ENCODE results near the gene PPIG.
"Not testable (repeated sequence)": the region's sequence is repeated elsewhere in the genome, so short reads cannot be mapped to it uniquely, and the experiment has no call there.

Gene PPIG

DNA sequence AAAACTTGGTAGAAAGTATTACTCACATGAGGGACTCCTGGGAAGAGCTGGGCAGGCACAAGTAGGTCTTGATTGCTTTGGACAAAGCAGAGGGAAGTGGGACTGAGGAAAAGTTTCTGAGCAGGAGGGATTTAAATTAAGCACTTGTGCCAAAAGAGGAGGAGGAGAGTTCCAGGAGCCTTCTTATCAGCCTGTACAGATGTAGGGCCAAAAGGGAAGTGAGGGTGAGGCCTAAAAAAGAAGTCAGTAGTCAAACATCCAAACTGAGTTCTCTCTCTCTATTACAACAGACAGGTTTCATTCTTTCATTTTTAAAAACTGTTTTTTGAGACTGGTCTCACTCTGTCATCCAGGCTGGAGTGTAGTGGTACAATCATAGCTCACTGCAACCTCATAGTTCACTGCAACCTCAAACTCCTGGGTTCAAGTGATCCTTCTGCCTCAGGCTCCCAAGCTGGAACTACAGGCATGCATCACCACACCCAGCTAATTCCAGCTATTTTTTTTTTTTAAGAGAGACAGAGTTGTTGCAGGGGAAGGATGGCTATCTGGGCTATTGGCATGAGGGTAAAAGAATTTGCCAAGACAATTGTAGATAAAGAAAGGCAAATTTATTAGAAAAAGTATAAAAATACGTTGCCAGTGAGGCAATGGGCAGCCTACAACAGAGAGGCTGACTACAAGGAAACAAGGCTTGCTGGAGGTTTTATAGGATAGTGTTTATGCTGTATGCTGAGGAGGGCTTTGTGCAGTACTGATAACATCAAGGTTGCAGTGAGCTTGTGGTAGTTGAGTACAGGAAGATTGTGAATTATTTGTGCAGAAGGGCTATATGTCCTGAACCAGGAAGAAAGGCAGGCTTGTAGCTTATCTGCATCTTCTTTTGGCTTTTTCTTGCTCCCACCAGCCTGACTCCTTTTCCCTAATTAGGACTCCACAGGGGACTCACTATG, 81.1 kb downstream of the PPIG start:
- no peak for DNase-seq

DNA sequence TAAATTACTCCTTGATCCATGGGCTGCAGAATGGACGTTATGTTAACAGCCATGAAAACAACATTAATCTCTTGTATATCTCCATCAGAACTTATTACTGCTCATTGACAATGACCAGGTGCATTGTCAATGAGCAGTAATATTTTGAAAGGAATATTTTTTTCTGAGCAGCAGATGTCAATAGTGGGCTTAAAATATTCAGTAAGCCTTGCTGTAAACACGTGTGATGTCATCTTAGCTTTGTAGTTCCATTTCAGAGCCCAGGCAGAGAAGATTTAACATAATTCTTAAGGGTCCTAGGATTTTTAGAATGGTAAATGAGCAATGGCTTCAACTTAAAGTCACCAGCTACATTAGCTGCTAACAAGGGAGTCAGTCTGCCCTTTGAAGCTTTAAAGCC, 83.4 kb downstream of the PPIG start:
- no peak for DNase-seq

DNA sequence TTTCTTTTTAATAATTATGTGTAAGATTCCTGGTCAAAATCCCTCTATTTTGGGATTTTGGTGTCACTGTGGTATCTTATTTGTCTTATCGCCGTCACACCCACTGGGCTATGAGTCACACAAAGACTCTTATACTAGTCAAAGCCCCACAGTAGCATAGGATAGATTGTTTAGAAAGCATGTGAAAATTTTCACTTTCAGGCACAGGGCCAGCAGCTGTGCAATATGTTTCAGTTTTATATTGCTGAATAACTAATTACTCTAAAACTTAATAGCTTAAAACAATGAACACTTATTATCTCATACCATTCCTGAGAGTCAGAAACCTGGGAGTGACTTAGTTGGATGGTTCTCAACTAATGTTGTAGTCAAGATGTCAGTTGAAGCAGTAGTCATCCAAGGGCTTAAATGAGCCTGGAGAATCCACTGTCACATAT, 86.1 kb downstream of the PPIG start:
- no peak for DNase-seq

DNA sequence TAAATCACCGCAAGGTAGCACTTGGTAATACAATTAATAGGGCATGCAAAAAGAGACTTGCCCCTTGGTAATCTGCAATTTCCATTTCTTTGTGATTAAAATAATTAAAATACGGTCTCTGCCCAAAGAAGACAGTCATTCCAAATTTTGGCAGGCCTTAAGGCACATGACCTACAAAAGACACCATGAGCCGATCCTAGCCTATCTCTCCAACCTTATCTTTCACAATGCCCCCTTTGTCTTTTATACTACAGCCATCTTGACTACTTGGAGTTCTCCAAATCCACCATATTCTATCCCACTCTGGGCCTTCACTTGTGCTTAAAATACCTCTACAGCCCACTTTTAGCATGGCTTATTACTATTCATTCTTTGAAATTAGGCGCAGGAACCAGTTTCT, 86.8 kb downstream of the PPIG start:
- DNase-seq, result no peak

DNA sequence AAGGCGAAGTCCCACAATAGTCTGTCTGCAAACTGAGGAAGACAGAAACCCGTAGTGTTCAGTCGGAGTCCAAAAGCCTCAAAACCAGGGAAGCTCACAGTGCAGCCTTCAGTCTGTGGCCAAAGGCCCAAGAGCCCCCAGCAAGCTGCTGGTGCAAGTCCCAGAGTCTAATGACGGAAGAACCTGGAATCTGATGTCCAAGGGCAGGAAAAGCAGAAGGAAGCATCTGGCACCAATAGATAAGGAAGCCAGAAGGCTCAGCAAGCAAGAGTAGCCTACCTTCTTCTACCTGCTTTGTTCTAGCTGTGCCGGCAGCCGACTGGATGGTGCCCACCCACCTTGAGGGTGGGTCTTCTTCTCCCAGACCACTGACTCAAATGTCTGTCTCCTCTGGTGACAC, 88.3 kb downstream of the PPIG start:
- no peak for DNase-seq

DNA sequence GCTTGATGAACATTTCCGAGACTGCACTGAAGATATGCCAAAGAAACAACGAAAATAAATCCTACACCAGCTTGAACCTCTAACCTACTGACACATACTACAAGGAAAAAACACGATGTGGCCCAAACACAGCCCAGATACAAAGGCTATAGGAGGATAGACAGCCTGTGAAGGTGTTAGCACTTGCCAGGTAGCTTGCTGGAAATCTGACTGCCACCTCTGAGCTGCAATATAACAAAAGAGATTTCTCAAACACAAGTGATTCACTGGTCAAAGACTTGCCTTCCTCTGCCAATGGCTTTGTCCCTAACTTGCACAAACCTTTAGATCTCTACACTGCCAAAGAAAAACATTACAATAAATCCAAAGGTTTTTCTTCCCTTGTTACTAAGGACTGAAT, 89.0 kb downstream of the PPIG start:
- no peak for DNase-seq

DNA sequence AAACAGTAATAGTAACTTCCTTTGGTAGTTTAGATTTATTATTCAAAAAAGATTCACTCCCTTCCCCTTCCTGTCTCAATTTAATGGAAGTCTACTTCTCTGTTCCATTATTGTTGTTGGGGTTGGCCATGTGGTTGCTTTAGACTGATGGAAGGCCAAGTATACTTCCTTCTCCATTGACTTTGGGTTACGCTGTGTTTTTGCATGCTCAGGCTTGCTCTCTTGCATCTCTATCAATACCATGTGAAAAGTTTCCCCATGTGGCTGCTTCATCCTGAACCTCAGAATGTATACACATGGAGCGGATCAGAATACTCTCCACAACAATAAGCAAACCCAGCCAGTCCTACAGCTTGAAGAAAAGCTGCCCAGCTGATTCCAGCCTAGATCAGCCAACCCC, 89.8 kb downstream of the PPIG start:
- DNase-seq, result no peak

DNA sequence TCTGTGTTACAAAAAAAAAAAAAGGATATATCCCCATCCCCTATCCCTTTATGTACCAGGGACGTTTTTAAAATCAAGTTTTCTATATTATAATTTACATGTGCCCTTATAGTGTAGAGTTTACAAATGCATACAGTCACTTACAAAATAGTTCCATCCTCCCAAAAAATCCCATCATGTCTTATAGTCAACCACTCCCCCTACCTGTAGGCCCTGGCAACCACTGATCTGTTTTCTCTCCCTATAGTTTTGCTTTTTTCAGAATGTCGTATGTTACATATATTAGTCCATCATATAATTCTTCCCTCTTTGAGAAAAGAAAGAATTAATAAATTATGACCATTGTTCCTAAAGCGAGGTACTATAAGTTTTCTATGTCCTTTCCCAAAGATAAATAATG, 92.2 kb downstream of the PPIG start:
- DNase-seq, result no peak

DNA sequence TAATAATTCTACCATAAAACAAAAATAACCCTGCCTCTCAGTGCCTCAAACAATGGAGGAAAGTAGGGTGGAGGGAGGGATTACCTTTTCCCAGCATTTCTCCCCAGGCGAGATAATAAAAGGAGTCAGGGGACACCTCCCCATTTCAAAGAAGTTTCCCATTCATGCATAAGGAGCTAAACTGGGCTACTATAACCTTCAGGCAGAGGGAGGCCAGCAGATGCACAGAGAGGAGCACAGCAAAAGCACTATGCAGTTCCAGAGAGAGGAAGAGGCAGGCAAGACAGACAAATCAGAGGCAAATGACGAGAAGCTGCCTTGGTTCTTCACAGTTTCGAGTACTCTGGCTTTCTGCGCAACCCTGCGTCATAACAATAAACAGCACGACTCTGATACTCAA, 92.7 kb downstream of the PPIG start:
- DNase-seq, result no peak

DNA sequence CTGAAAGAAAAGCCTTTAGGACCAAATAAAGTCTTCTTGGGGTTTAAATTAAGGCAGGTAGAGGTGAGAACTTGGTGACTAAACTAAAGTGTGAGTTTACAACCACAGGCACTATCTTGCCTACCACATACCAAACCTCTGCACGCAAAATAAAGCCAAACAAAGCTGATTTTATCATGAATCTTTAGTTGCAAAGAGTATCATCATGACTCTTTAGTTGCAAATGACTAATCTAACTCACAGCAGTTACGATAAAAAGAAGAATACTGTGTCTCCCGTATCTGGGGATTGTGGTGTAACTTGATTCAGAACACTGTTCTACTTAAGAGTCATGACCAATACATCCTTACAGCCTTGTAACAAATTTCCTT, 98.9 kb downstream of the PPIG start:
- DNase-seq, result no peak

DNA sequence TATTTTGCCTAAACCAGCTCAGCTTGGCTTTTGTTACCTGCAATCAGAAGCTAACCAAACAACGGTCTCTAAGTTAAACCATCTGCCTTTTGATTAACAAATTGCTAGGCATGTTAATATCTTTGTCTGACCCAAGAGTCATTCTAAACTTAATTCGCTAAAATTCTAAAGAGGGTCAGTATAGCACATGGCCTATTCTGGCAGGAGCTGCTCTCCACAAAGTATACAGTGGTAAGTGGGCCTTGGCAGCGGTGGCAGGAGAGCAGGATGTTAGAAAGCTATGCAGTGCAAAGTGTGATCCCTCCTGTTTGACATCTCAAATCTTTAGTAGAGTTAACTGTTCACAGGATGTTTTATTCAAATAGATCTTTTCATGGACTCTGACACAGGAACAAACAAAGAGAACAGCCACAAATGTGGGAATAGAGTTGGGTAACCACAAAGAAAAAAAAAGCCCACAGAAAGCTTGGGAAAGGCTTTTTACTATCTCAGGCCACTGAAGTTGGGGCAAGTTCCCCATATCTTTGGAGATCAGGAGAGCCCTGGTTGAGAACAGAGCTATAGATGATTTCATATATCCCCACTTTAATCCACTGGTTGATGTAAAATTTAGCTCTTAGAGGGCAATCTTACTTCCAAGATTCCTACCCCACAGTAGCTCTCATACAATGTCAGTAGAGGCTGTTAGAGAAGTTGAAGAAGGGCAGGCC, 99.4 kb downstream of the PPIG start:
- no peak for DNase-seq

DNA sequence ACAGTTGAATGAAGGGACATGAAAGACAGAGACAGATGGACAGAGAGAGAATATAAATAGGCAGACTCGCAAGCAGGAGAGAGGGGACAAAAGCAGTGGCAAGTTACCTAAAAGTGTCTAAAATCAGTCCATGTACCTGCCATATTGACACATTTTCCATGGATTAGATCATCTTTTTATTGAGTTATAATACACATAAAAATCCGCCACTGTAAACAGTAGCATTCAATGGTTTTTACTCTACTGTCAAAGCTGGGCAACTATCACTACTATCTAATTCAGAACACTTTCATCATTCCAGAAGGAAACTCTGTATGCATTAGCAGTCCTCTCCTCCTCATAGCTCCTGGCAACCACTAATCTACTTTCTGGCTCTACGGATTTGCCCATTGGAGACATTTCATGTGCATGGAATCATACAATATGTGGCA, 100.0 kb downstream of the PPIG start:
- DNase-seq, result no peak

DNA sequence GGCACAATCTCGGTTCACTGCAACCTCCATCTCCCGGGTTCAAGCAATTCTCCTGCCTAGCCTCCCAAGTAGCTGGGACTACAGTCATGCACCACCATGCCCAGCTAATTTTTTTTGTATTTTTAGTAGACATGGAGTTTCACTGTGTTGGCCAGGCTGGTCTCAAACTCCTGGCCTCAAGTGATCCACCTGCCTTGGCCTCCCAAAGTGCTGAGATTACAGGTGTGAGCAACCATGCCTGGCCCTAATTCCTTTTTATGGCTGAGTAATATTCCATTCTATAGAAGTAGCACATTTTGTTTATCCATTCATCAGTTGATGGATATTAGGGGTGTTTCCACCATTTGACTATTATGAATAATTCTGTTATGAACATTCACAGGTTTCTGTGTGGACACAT, 100.6 kb downstream of the PPIG start:
- not testable (repeated sequence) for DNase-seq

DNA sequence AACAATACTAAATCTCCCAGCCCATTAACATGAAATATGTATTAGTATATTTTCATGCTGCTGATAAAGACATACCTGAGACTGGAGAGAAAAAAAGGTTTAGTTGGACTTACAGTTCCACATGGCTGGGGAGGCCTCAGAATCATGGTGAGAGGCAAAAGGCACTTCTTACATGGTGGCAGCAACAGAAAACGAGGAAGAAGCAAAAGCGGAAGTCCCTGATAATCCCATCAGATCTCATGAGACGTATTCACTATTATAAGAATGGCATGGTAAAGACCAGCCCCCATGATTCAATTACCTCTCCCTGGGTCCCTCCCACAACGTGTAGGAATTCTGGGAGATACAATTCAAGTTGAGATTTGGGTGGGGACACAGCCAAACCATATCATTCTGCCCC, 102.7 kb downstream of the PPIG start:
- not testable (repeated sequence) for DNase-seq

DNA sequence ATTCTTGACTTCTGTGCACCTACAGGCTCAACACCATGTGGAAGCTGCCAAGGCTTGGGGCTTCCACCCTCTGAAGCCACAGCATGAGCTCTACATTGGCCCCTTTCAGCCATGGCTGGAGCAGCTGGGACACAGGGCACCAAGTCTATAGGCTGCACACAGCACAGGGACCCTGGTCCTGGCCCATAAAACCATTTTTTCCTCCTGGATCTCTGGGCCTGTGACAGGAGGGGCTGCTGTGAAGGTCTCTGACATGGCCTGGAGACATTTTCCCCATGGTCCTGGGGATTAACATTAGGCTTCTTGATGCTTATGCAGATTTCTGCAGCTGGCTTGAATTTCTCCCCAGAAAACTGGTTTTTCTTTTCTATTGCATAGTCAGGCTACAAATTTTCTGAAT, 103.8 kb downstream of the PPIG start:
- DNase-seq, result not testable (repeated sequence)

DNA sequence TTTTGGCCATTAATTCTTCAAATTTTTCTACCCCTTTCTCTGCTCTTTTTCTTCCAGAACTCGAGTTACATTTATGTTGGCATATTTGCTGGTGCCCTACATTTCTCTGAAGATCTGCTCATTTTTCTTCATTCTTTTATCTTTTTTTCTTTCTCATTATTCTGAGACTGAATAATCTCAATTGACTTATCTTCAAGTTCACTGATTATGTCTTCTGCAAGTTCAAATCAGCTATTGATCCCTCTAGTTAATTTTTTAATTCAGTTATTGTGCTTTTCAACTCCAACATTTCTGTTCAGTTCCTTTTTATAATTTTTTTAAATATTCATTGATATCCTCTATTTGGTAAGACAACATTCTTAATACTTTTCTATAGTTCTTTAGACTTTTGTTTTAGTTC, 106.8 kb downstream of the PPIG start:
- DNase-seq, result no peak

Measured in C1 segment of cervical spinal cord (tissue), 14 donors.